CD1c-positive myeloid dendritic cell (primary cell): ENCODE measurements around the gene PAX6.

Source experiments
- DNase-seq: peaks from one replicate; pipeline ENCODE4 v3.0.0-alpha.2; 2016; ENCODE audit errors: extremely low spot score

Gene PAX6

GRCh38 chr11:31798057-31798553 lies 13.0 kb downstream of the PAX6 start:
- no peak for DNase-seq

DNA sequence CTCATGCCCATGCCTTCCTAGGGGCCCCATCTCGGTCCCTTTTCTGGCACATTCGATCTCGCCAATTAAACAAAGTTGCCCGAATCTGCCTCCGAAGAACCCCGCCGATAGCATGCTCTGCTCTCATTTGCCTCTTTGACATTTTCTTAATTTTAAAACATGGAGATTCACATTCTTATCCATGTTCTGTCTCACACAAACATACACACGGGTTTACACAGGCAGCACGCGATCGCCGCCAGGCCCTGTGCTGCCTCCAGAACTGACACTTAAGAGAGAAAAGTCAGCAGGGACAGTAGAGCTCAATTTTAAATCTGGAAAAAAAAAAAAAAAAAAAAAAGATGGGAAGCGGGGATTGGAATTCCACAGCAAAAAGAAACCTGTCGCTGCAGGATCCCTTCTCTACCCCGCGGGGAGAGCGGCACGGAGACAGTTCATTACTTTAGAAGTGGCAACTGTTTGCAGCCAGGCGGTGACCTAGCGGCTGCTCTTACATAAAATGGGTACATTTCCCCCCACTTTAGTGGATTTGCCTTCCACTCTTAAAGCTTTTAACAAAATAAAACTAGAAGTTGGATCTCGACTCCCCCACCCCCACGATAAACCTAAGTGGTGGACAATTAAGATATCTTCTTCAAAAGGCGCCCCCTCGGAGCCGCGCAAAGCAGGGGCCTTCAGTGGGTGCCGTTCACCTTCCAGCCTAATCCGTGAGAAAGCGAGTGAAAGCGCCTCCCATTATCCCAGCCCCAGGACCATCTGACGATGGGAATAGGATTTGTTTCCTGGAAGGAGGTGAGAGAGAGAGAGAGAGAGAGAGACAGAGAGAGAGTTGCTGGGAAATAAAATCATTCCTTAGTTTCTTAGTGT lies 13.7 kb downstream of the PAX6 start:
- DNase-seq: no peak

DNA sequence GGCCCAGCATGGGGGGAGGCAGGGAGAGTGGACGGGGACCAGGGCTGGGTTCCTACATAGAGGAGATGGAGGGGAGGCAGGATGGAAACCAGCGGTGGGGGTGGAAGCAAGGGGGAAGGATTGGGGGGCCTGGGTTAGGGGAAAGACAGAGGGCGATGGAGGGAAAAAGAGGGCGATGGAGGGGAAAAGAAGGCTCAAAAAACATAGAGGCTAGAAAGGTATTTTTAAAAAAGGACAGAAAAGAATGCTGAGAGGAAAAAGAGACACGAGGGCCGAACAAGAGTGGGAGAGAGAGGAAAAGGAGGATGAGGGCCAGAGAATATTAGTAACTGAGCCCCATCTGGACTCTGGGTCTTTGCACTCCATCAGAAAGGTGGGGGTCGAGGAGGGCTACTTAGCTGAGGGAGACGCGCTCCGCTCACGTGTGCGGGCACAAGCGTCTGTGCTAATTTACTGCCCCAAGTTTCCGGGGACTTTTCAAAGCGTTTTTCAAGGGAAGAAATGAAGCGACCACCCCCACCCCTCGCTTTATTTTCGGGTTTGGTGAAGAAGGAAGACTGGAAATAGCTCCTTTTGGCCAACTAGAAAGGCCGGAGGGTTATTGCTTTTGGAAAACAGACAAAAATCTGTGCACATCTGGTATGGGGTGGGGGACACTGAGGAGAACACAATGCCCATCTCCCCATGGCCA lies 14.5 kb downstream of the PAX6 start:
- no peak for DNase-seq

- DNase-seq: no peak
Measured at GRCh38 chr11:31795706-31796498, 15.2 kb downstream of the PAX6 start.

GRCh38 chr11:31794548-31794947 lies 16.6 kb downstream of the PAX6 start:
- no peak for DNase-seq

GRCh38 chr11:31793264-31793663 lies 17.9 kb downstream of the PAX6 start:
- no peak for DNase-seq

GRCh38 chr11:31792456-31792855 lies 18.7 kb downstream of the PAX6 start:
- no peak for DNase-seq

DNA sequence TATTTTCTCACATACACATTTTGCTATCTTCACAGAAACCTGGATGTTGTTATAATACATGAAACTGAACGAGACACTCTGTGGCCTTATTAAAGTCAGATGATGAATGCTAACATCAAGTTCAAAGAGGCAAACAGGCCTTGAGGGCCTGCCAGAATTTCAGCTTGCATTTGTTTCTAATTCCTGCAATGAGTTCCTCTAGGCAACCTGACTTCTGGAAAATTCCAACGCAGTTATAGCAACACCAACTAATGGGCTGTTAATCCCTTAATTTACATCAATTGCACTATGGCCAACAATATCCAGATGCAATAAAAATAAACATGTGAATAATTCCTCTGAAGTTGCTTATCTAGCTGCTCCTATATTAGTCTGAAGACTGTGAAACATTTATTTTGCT lies 19.1 kb downstream of the PAX6 start:
- DNase-seq: no peak

- DNase-seq: no peak
Measured at GRCh38 chr11:31790649-31791048, 20.5 kb downstream of the PAX6 start.

DNA sequence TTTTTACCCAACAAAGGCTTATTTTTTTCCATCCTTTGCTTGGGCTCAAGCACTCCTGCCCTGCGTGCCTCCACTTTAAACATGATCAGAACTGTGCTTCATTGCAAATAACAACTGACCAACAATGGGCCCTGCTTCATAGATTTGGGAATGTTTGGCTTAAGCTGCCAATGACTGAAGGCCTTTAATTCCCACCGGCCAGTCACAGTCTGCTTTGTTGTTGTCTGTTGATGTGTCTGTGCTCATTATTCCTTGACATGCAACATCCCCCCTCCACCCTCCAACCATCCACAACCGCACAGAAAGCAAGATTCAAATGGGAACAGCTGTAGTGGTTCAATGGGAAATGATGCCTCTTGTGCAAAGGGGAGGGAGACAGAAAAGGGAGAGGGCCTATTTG lies 23.0 kb downstream of the PAX6 start:
- DNase-seq: no peak

GRCh38 chr11:31786996-31787685 lies 24.0 kb downstream of the PAX6 start:
- no peak for DNase-seq

GRCh38 chr11:31784611-31785010 lies 26.5 kb downstream of the PAX6 start:
- DNase-seq: no peak

DNA sequence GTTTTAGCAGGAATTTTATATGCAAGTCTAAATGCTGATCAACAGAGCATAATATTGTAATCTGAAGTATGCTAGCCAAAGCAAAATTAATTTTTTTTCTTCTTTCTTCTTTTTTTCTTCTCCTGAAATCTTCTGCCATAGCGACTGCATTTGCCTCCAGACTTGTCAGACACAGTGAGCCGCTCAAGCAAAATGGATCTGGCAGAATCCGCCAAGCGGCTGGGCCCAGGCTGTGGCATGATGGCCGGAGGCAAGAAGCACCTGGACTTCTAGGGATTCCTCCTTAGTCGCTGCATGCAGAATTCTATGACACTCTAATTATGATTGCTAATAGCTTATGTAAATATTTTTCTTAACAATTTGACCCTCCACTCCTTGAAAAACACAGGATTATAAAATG lies 27.9 kb downstream of the PAX6 start:
- DNase-seq: no peak

- no peak for DNase-seq
Measured at GRCh38 chr11:31782257-31782656, 28.9 kb downstream of the PAX6 start.

DNA sequence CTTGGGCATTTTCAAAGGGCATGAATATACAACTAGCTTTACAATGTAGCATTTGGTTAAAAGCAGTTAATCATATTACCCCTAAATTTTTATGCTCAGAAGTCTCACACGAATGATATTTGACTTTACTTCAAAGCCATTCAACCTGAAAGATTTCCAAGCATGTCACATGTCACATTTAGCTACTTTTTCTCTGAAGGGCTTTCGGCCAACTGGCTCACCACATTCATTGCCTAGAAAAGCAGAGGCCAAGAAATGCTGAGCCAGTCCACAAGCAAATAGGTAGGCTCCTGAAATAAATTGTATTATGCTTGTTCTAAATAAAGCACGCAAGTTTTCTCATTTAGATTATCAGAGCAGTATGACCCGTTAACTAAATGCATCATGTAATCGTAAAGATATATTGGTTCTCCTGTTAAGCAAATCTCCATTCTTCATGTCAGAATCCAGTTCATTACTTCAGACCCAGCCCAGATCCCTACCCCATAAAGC lies 30.6 kb downstream of the PAX6 start:
- DNase-seq: no peak

GRCh38 chr11:31780078-31780477 lies 31.0 kb downstream of the PAX6 start:
- no peak for DNase-seq

GRCh38 chr11:31779374-31779791 lies 31.7 kb downstream of the PAX6 start:
- no peak for DNase-seq

GRCh38 chr11:31772412-31772811 lies 38.7 kb downstream of the PAX6 start:
- DNase-seq: no peak

GRCh38 chr11:31770011-31770700 lies 41.0 kb downstream of the PAX6 start:
- no peak for DNase-seq

DNA sequence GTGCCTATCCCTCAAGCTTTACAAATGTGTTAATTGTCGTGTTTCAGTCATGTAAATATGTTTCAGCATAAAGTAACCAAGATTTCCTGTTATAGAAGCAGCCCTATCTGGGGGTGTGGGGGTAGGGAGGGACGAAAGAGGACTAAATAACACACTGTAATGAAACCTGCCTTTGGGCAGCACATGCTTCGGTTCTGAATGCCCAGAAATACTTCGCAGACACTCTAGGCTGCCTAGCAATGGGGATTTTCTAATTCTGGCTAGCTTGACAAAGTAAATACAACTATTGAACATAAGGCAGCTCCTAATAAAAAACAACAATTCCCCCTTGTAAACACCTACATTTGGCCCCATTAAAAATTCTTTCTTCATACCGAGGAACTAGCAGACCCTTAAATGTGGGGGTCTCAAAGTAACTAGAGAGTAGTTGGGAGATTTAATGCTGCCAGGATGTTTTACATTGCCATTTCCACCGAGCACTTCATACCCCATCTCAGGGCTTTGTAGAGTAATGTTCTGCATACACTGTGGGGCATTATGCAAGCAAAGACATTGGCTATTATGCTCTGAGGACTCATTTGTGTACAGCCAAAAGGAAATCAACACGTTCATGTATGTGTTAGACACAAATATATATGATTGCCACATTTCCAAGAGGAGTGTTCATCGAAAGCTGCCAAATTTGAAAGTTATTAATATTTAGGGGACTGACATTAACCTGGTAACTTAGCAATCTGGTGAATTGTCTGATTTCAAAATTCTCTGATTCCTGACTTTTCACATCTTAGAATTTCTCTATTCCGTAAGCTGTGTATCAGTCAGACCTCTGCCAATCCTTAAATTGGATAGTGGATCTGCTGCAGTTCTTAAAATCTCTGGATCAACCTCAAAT lies 42.1 kb downstream of the PAX6 start:
- no peak for DNase-seq
